Large intestine (tissue), 3 donors: Measurements from ENCODE around the gene DNAJC16. TPM values are rescaled to one million over a fixed set of nuclear protein-coding genes. Genes with fewer than 3 reads are reported as not detected.

Experiments used
- DNase-seq, 2 donors: peaks; one replicate each; pipeline versions ENCODE4 v3.0.0 to v3.0.0-alpha.2; 2013
- H3K27ac ChIP-seq: one replicate; pipeline ENCODE4 v1.5.1; 2013; ENCODE audit warnings: low read length
- H3K27me3 ChIP-seq: 2 replicates; pipeline ENCODE4 v1.6.1; 2013; ENCODE audit warnings: low read length; ENCODE audit not compliant: control insufficient read depth, insufficient read depth
- H3K36me3 ChIP-seq: 2 replicates; pipeline ENCODE4 v1.6.1; 2013; ENCODE audit warnings: low read length; ENCODE audit not compliant: control insufficient read depth, insufficient read depth
- H3K4me1 ChIP-seq: one replicate; pipeline ENCODE4 v1.6.1; 2013; ENCODE audit warnings: low read length; ENCODE audit not compliant: control insufficient read depth, insufficient read depth
- H3K4me3 ChIP-seq: one replicate; pipeline ENCODE4 v1.5.1; 2013; ENCODE audit warnings: low read length
- H3K9me3 ChIP-seq: one replicate; pipeline ENCODE4 v1.6.1; 2013; ENCODE audit warnings: mild to moderate bottlenecking, low read depth, low read length, moderate library complexity; ENCODE audit not compliant: control insufficient read depth
- WGBS: methylation state at CpG from one replicate; pipeline ENCODE4 v1.1.5; 2013; ENCODE audit warnings: low lambda C conversion rate; ENCODE audit not compliant: insufficient coverage; 5-methylcytosine and 5-hydroxymethylcytosine counted together
- polyA plus RNA-seq: library from polyadenylated mRNA; unstranded; fragments of 120-200 nt; gene quantifications from one replicate; pipeline ENCODE4 v1.2.1, GENCODE V29; 2013

Gene DNAJC16
- polyA plus RNA-seq, 1 donor, result 33.0 TPM

- WGBS, result 90% methylated on average over 2 of the region's 6 CpGs
- Histone ChIP-seq H3K27ac (no peak overlapping the region), H3K4me3 (no peak overlapping the region), H3K4me1 (no peaks in the 10 kb centered on the region), H3K36me3 (peaks cover 73% of the 10 kb centered on the region), H3K27me3 (no peaks in the 10 kb centered on the region), H3K9me3 (no peaks in the 10 kb centered on the region)
- no peak for DNase-seq
Measured at GRCh38 chr1:15538771-15539170, 12.1 kb downstream of the DNAJC16 start.

- no peaks in the 10 kb centered on the region for H3K9me3 ChIP-seq
- H3K4me1 ChIP-seq, result no peaks in the 10 kb centered on the region
- no peak for DNase-seq
- H3K36me3 ChIP-seq, result peaks cover 70% of the 10 kb centered on the region
- no CpG with 5 or more reads among the region's 8 CpGs for WGBS
- no peaks in the 10 kb centered on the region for H3K27me3 ChIP-seq
- H3K27ac ChIP-seq, result no peak overlapping the region
- H3K4me3 ChIP-seq, result no peak overlapping the region
Measured at GRCh38 chr1:15540186-15540585, 13.5 kb downstream of the DNAJC16 start.

- WGBS, result no CpG with 5 or more reads among the region's 4 CpGs
- peaks cover 69% of the 10 kb centered on the region for H3K36me3 ChIP-seq
- H3K9me3 ChIP-seq, result no peaks in the 10 kb centered on the region
- H3K27ac ChIP-seq, result no peak overlapping the region
- H3K4me3 ChIP-seq, result no peak overlapping the region
- no peak for DNase-seq
- H3K4me1 ChIP-seq, result no peaks in the 10 kb centered on the region
- H3K27me3 ChIP-seq, result no peaks in the 10 kb centered on the region
Measured at GRCh38 chr1:15541231-15541792, 14.7 kb downstream of the DNAJC16 start.

- Histone ChIP-seq H3K27me3 (no peaks in the 10 kb centered on the region), H3K36me3 (peaks cover 65% of the 10 kb centered on the region), H3K27ac (no peak overlapping the region), H3K9me3 (no peaks in the 10 kb centered on the region), H3K4me3 (no peak overlapping the region), H3K4me1 (no peaks in the 10 kb centered on the region)
- no peak for DNase-seq
- 100% methylated on average over 1 of the region's 7 CpGs for WGBS
Measured at GRCh38 chr1:15542388-15543250, 16.0 kb downstream of the DNAJC16 start.

GRCh38 chr1:15543251-15543588, 16.6 kb downstream of the DNAJC16 start:
- H3K27ac ChIP-seq, result no peak overlapping the region
- no CpG with 5 or more reads among the region's 5 CpGs for WGBS

GRCh38 chr1:15543589-15544568, 17.2 kb downstream of the DNAJC16 start:
- Histone ChIP-seq H3K27ac (no peak overlapping the region), H3K36me3 (peaks cover 67% of the 10 kb centered on the region), H3K4me1 (no peaks in the 10 kb centered on the region), H3K9me3 (no peaks in the 10 kb centered on the region), H3K4me3 (no peak overlapping the region), H3K27me3 (no peaks in the 10 kb centered on the region)
- WGBS, result 94% methylated on average over 3 of the region's 12 CpGs
- DNase-seq, result no peak

More at GRCh38 chr1:15543251-15543588, 16.6 kb downstream of the DNAJC16 start:
- DNase-seq, result no peak
- H3K4me1 ChIP-seq, result no peaks in the 10 kb centered on the region
- no peaks in the 10 kb centered on the region for H3K9me3 ChIP-seq
- no peaks in the 10 kb centered on the region for H3K27me3 ChIP-seq
- H3K36me3 ChIP-seq, result peaks cover 68% of the 10 kb centered on the region
- no peak overlapping the region for H3K4me3 ChIP-seq

GRCh38 chr1:15546641-15547040, 20.0 kb downstream of the DNAJC16 start:
- whole genome bisulfite sequencing, result 78% methylated on average over 2 of the region's 2 CpGs
- H3K36me3 ChIP-seq, result peaks cover 56% of the 10 kb centered on the region

GRCh38 chr1:15550573-15550972, 23.9 kb downstream of the DNAJC16 start:
- no peak for DNase-seq
- H3K36me3 ChIP-seq, result peaks cover 28% of the 10 kb centered on the region
- H3K4me3 ChIP-seq, result no peak overlapping the region
- no peaks in the 10 kb centered on the region for H3K4me1 ChIP-seq
- no peak overlapping the region for H3K27ac ChIP-seq
- H3K27me3 ChIP-seq, result no peaks in the 10 kb centered on the region
- no CpG with 5 or more reads among the region's 6 CpGs for whole genome bisulfite sequencing
- H3K9me3 ChIP-seq, result no peaks in the 10 kb centered on the region

More at GRCh38 chr1:15546641-15547040, 20.0 kb downstream of the DNAJC16 start:
- Histone ChIP-seq H3K27me3 (no peaks in the 10 kb centered on the region), H3K4me1 (no peaks in the 10 kb centered on the region), H3K4me3 (no peak overlapping the region), H3K27ac (no peak overlapping the region), H3K9me3 (no peaks in the 10 kb centered on the region)
- no peak for DNase-seq

GRCh38 chr1:15557008-15557407, 30.4 kb downstream of the DNAJC16 start:
- Histone ChIP-seq H3K4me3 (no peak overlapping the region), H3K36me3 (peaks cover 12% of the 10 kb centered on the region), H3K27me3 (no peaks in the 10 kb centered on the region), H3K27ac (no peak overlapping the region), H3K4me1 (peaks cover 14% of the 10 kb centered on the region), H3K9me3 (no peaks in the 10 kb centered on the region)
- WGBS, result no CpG with 5 or more reads among the region's 2 CpGs
- no peak for DNase-seq

GRCh38 chr1:15557594-15557993, 30.9 kb downstream of the DNAJC16 start:
- peaks cover 18% of the 10 kb centered on the region for H3K36me3 ChIP-seq
- H3K27me3 ChIP-seq, result no peaks in the 10 kb centered on the region
- no peak overlapping the region for H3K27ac ChIP-seq
- DNase-seq, result no peak
- H3K9me3 ChIP-seq, result no peaks in the 10 kb centered on the region
- H3K4me3 ChIP-seq, result no peak overlapping the region
- peaks cover 20% of the 10 kb centered on the region for H3K4me1 ChIP-seq
- 86% methylated on average over 1 of the region's 2 CpGs for WGBS
